GM12878 (cell line): Measurements from ENCODE around the gene RAI14. TPM values are rescaled to one million over a fixed set of nuclear protein-coding genes. Genes with fewer than 3 reads are reported as not detected.

Experiments used
- ATAC-seq: fragments of 200-7000 bp; cut with Tn5 transposase; 3 replicates; pipeline ENCODE4 v1.9.1; 2020; ENCODE audit warnings: mild to moderate bottlenecking, moderate library complexity
- BruUV-seq: library from RNA; stranded (reverse); fragments of 400-500 nt; replicated peaks from 2 replicates; lab custom pipeline; 2021; lab: Mats Ljungman, UMichigan
- CTCF ChIA-PET: fragments of 300-600 bp; sonication (Branson Sonifier 250); formaldehyde crosslinking; extraction: SDS; loops from one replicate; lab custom pipeline; 2021; ENCODE audit warnings: inconsistent platforms; lab: Yijun Ruan, JAX
- POLR2A ChIA-PET: fragments of 350-600 bp; formaldehyde crosslinking; extraction: SDS; loops from one replicate; lab custom pipeline; 2021; ENCODE audit warnings: inconsistent platforms; lab: Charles Lee
- RAD21 ChIA-PET: fragments of 300-600 bp; sonication (Branson Sonifier 250); formaldehyde crosslinking; loops from one replicate; lab custom pipeline; 2023; ENCODE audit warnings: antibody characterized with exemption; ENCODE audit not compliant: unreplicated experiment; lab: Charles Lee
- SMC1A ChIA-PET: fragments of 300-600 bp; sonication (Branson Sonifier 250); formaldehyde crosslinking; loops from one replicate; lab custom pipeline; 2023; ENCODE audit not compliant: unreplicated experiment, uncharacterized antibody; lab: Charles Lee
- DNase-seq: peaks from one replicate; pipeline ENCODE4 v3.0.0-alpha.2; 2011; ENCODE audit warnings: low read depth, low spot score
- FAIRE-seq: peaks from 3 replicates; lab custom pipeline; 2011; peaks lifted over from hg19 to GRCh38; lab: Jason Lieb, UNC
- H2AFZ ChIP-seq: 2 replicates; pipeline ENCODE4 v1.6.0; 2011; ENCODE audit warnings: low read depth, low read length, control low read depth; ENCODE audit not compliant: control insufficient read depth
- H3K27ac ChIP-seq: 2 replicates; pipeline ENCODE4 v1.5.1; 2011; ENCODE audit warnings: control low read depth; ENCODE audit not compliant: control insufficient read depth, insufficient read depth
- H3K27me3 ChIP-seq, 2 experiments: replicated peaks in 1 of 2; 2 replicates each; pipeline versions ENCODE4 v1.6.0 to v1.6.1; 2011; ENCODE audit warnings: low read length in 1 of 2; ENCODE audit not compliant: control insufficient read depth in 2 of 2, insufficient read depth in 2 of 2
- H3K36me3 ChIP-seq, 2 experiments: 2 replicates each; pipeline ENCODE4 v1.5.1; 2011; ENCODE audit warnings: low read length in 1 of 2; ENCODE audit not compliant: control insufficient read depth in 2 of 2, insufficient read depth in 2 of 2
- H3K4me1 ChIP-seq: 2 replicates; pipeline ENCODE4 v1.6.1; 2011; ENCODE audit warnings: mild to moderate bottlenecking, low read length, moderate library complexity, mixed read lengths; ENCODE audit not compliant: control insufficient read depth, insufficient read depth
- H3K4me2 ChIP-seq: 2 replicates; pipeline ENCODE4 v1.6.0; 2011; ENCODE audit warnings: control low read depth; ENCODE audit not compliant: control insufficient read depth, insufficient read depth
- H3K4me3 ChIP-seq: fragments of 200-600 bp; sonication (generic); 2 replicates; pipeline ENCODE4 v1.5.1; 2016
- H3K79me2 ChIP-seq: 2 replicates; pipeline ENCODE4 v1.6.0; 2011; ENCODE audit warnings: low read length; ENCODE audit not compliant: control insufficient read depth, insufficient read depth
- H3K9ac ChIP-seq: 2 replicates; pipeline ENCODE4 v1.8.0; 2011; ENCODE audit warnings: low read length, control low read depth, mixed read lengths; ENCODE audit not compliant: control insufficient read depth, insufficient read depth
- H3K9me3 ChIP-seq: replicated peaks from 3 replicates; pipeline ENCODE4 v1.5.1; 2011; ENCODE audit warnings: mild to moderate bottlenecking, low read length; ENCODE audit not compliant: control insufficient read depth, insufficient read depth
- H4K20me1 ChIP-seq: 2 replicates; pipeline ENCODE4 v1.6.0; 2011; ENCODE audit not compliant: control insufficient read depth, insufficient read depth
- BHLHE40 ChIP-seq, 2 experiments: fragments of 450-650 bp in 1 of 2; IDR thresholded peaks; 2 replicates each; pipeline ENCODE4 v1.6.1; 2011 to 2017; ENCODE audit warnings: low read depth in 2 of 2, borderline replicate concordance in 1 of 2, improper control_type of control experiment in 1 of 2, low read length in 1 of 2, mild to moderate bottlenecking in 1 of 2
- CBX5 ChIP-seq: sonication (generic); IDR thresholded peaks from 2 replicates; pipeline ENCODE4 v1.6.1; 2016; ENCODE audit warnings: low read depth, moderate library complexity, mild to moderate bottlenecking, inconsistent platforms
- CHD1 ChIP-seq: IDR thresholded peaks from 2 replicates; pipeline ENCODE4 v1.6.1; 2012; ENCODE audit warnings: low read depth, low read length, improper control_type of control experiment
- E4F1 ChIP-seq: fragments of 450-650 bp; IDR thresholded peaks from 2 replicates; pipeline ENCODE4 v1.6.1; 2018; ENCODE audit warnings: borderline replicate concordance, mild to moderate bottlenecking; ENCODE audit not compliant: partially characterized antibody
- SMAD5 ChIP-seq: IDR thresholded peaks from 2 replicates; pipeline ENCODE4 v1.6.1; 2016; ENCODE audit warnings: antibody characterized with exemption, low read depth
- SPI1 ChIP-seq: IDR thresholded peaks from 2 replicates; pipeline ENCODE4 v1.6.1; 2011; ENCODE audit warnings: low read depth, mild to moderate bottlenecking, low read length, moderate library complexity, borderline replicate concordance; ENCODE audit not compliant: insufficient read depth
- STAT3 ChIP-seq: IDR thresholded peaks from 2 replicates; pipeline ENCODE4 v1.6.1; 2011; ENCODE audit warnings: low read depth, low read length, improper control_type of control experiment
- WGBS: methylation state at CpG from one replicate; pipeline ENCODE4 v1.1.6; 2016; ENCODE audit warnings: low lambda C conversion rate; ENCODE audit not compliant: insufficient replicate concordance, insufficient coverage; ENCODE audit errors: missing lambda C conversion rate; 5-methylcytosine and 5-hydroxymethylcytosine counted together
- in situ Hi-C: fragments of 300-500 bp; cut with MboI; formaldehyde crosslinking; loops from 9 replicates; pipeline ENCODE4 v1.14.3; 2018; ENCODE audit warnings: mixed read lengths
- intact Hi-C: fragments of 100-400 bp; cut with micrococcal nuclease; formaldehyde crosslinking; loops from one replicate; pipeline ENCODE4 v1.14.2; 2022; ENCODE audit not compliant: unreplicated experiment
- polyA plus RNA-seq, 11 experiments: library from polyadenylated mRNA; depleted of rRNA in 4 of 11; unstranded in 6 of 11; stranded (reverse) in 5 of 11; fragments of >200 nt; fragmentation: Nextera tagmentation in 4 of 11; fragmentation: Illumina TruSeq in 1 of 11; extraction: Ambion mirVana in 4 of 11; extraction: Trizol in 1 of 11; gene quantifications; 1 replicate in 1 of 11; 2 replicates in 10 of 11; pipeline versions ENCODE4 v1.2.1 to v1.2.3, GENCODE V29; 2011 to 2016; ENCODE audit warnings: inconsistent platforms in 2 of 11, missing spikeins in 2 of 11, low read depth in 1 of 11
- total RNA-seq, 4 experiments: library from RNA; depleted of rRNA in 3 of 4; stranded (reverse); fragments of >200 nt in 3 of 4; fragmentation: Illumina TruSeq in 1 of 4; extraction: Trizol in 1 of 4; gene quantifications; 2 replicates each; pipeline versions ENCODE4 v1.2.1 to v1.2.3, GENCODE V29; 2013 to 2021
- TF ChIP-seq, protein P1 (sequence below): fragments of 450-650 bp; IDR thresholded peaks from 2 replicates; pipeline ENCODE4 v1.6.1; 2017; ENCODE audit warnings: low read depth, mild to moderate bottlenecking, moderate library complexity
- TF ChIP-seq, protein P2 (sequence below): fragments of 450-650 bp; IDR thresholded peaks from 2 replicates; pipeline ENCODE4 v1.6.1; 2014; ENCODE audit warnings: mild to moderate bottlenecking
- TF ChIP-seq, protein P3 (sequence below): IDR thresholded peaks from 2 replicates; pipeline ENCODE4 v1.6.1; 2012; ENCODE audit warnings: low read depth, low read length, improper control_type of control experiment
- TF ChIP-seq, protein P4 (sequence below): fragments of 450-650 bp; IDR thresholded peaks from 2 replicates; pipeline ENCODE4 v1.6.1; 2017; ENCODE audit warnings: borderline replicate concordance

RAI14 gene
- total and polyA plus RNA-seq, 10 of the 15 experiments (the other 5 are each of a cell fraction or from before 2014, with no cell fraction given) = 0.18 to 4.6 (median 1.9) TPM

GRCh38 chr5:34859253-34859652 lies 203.1 kb downstream of the RAI14 start:
- CTCF ChIA-PET = no interaction called here
- BruUV-seq = no TSS peak
- POLR2A ChIA-PET = no interaction called here
- Histone ChIP-seq H3K4me2 (no peak overlapping the region), H4K20me1 (no peaks in the 10 kb centered on the region), H3K79me2 (no peaks in the 10 kb centered on the region), H3K4me1 (peaks cover 1% of the 10 kb centered on the region), H3K36me3 (no peaks in the 10 kb centered on the region), H3K4me3 (no peak overlapping the region)
- SMC1A ChIA-PET = no interaction called here
- in situ Hi-C loops = loop anchor here (25.0 kb wide), 1 partner anchor 672 kb away; no protein-coding TSS in a partner anchor
- RAD21 ChIA-PET = no interaction called here
- 24% methylated on average over 5 of the region's 5 CpGs for WGBS
- ATAC-seq = no peak
- no peak for DNase-seq
- TF ChIP-seq SMAD5 (no peak), BHLHE40 (IDR thresholded peaks at IDR 0.05; ENCODE audit: borderline replicate concordance in 1 of 2, low read depth in 2 of 2, low read length in 1 of 2) (no peak), E4F1 (no peak), CHD1 (no peak), CBX5 (no peak), SPI1 (no peak), STAT3 (no peak)
- TF ChIP-seq, protein P1, sequence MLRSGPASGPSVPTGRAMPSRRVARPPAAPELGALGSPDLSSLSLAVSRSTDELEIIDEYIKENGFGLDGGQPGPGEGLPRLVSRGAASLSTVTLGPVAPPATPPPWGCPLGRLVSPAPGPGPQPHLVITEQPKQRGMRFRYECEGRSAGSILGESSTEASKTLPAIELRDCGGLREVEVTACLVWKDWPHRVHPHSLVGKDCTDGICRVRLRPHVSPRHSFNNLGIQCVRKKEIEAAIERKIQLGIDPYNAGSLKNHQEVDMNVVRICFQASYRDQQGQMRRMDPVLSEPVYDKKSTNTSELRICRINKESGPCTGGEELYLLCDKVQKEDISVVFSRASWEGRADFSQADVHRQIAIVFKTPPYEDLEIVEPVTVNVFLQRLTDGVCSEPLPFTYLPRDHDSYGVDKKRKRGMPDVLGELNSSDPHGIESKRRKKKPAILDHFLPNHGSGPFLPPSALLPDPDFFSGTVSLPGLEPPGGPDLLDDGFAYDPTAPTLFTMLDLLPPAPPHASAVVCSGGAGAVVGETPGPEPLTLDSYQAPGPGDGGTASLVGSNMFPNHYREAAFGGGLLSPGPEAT = no peak
- TF ChIP-seq, protein P2, sequence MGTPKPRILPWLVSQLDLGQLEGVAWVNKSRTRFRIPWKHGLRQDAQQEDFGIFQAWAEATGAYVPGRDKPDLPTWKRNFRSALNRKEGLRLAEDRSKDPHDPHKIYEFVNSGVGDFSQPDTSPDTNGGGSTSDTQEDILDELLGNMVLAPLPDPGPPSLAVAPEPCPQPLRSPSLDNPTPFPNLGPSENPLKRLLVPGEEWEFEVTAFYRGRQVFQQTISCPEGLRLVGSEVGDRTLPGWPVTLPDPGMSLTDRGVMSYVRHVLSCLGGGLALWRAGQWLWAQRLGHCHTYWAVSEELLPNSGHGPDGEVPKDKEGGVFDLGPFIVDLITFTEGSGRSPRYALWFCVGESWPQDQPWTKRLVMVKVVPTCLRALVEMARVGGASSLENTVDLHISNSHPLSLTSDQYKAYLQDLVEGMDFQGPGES = no peak
- TF ChIP-seq, protein P3, sequence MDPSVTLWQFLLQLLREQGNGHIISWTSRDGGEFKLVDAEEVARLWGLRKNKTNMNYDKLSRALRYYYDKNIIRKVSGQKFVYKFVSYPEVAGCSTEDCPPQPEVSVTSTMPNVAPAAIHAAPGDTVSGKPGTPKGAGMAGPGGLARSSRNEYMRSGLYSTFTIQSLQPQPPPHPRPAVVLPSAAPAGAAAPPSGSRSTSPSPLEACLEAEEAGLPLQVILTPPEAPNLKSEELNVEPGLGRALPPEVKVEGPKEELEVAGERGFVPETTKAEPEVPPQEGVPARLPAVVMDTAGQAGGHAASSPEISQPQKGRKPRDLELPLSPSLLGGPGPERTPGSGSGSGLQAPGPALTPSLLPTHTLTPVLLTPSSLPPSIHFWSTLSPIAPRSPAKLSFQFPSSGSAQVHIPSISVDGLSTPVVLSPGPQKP = no peak
- TF ChIP-seq, protein P4, sequence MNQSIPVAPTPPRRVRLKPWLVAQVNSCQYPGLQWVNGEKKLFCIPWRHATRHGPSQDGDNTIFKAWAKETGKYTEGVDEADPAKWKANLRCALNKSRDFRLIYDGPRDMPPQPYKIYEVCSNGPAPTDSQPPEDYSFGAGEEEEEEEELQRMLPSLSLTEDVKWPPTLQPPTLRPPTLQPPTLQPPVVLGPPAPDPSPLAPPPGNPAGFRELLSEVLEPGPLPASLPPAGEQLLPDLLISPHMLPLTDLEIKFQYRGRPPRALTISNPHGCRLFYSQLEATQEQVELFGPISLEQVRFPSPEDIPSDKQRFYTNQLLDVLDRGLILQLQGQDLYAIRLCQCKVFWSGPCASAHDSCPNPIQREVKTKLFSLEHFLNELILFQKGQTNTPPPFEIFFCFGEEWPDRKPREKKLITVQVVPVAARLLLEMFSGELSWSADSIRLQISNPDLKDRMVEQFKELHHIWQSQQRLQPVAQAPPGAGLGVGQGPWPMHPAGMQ = no peak
- TF ChIP-seq, all 136 proteins: peak for 0
- Histone ChIP-seq H3K27ac (no peak overlapping the region), H3K27me3 (no peaks in the 10 kb centered on the region), H3K9ac (no peak overlapping the region), H3K9me3 (no peaks in the 10 kb centered on the region), H2AFZ (no peak overlapping the region)
- intact Hi-C loops = no loop called here
- FAIRE-seq = no peak
